Measurements from ENCODE around the gene ZSCAN1.

The ZSCAN1 gene, protein sequence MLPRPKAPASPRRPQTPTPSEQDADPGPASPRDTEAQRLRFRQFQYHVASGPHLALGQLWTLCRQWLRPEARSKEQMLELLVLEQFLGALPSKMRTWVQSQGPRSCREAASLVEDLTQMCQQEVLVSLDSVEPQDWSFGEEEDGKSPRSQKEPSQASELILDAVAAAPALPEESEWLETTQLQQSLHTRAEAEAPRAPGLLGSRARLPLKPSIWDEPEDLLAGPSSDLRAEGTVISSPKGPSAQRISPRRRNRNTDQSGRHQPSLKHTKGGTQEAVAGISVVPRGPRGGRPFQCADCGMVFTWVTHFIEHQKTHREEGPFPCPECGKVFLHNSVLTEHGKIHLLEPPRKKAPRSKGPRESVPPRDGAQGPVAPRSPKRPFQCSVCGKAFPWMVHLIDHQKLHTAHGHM

DNA sequence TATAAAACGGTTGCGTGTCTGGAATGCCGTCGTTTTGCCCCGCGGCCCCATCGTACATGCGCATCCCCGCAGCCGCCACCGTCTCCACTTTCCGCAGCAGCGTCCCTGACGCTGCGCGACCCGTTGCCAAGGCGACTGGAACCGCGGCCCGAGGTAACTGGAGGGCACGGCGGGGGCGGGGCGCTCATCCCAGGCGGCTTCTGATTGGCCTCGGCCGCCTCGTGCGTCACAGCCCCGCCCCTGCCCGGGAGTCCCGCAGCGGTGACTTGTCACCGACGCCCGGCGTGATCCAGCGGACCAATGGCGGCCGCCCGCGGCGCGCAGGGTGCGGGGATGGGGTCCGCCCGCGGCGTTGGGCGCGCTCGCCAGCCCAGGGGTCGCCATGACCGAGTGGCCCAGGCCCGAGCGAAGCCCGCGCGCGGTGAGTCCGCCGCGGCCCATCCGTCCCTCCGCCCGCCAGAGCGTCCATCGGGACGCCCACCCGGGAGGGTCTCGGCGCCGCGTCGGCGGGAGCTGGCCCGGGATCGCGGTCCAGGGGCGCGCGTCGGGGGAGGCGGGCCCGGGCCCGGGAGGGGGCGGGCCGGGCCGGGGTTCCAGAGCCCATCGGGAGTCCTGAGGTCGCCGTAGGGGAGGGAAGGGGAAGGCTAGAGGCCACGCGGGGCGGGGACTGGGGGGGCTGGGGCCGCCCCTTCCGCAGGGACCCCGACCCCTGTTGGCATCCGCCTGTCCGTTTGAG, at the start of gene ZSCAN1:
ZSCAN1 (plus strand) TSS at position 285 of the 736 bp plus-strand sequence. CDS start 3,812 bp downstream, outside the sequence.
- TF ChIP-seq, protein P1, sequence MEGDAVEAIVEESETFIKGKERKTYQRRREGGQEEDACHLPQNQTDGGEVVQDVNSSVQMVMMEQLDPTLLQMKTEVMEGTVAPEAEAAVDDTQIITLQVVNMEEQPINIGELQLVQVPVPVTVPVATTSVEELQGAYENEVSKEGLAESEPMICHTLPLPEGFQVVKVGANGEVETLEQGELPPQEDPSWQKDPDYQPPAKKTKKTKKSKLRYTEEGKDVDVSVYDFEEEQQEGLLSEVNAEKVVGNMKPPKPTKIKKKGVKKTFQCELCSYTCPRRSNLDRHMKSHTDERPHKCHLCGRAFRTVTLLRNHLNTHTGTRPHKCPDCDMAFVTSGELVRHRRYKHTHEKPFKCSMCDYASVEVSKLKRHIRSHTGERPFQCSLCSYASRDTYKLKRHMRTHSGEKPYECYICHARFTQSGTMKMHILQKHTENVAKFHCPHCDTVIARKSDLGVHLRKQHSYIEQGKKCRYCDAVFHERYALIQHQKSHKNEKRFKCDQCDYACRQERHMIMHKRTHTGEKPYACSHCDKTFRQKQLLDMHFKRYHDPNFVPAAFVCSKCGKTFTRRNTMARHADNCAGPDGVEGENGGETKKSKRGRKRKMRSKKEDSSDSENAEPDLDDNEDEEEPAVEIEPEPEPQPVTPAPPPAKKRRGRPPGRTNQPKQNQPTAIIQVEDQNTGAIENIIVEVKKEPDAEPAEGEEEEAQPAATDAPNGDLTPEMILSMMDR (conservative IDR thresholded peaks at IDR 0.05; ENCODE audit: low read length) = no peak
- peak within 1 kb of the TSS; percentile 33 for H3K4me3 ChIP-seq (ENCODE audit: low read length)
- DNase-seq (ENCODE audit: low read depth) = peak; percentile 58

DNA sequence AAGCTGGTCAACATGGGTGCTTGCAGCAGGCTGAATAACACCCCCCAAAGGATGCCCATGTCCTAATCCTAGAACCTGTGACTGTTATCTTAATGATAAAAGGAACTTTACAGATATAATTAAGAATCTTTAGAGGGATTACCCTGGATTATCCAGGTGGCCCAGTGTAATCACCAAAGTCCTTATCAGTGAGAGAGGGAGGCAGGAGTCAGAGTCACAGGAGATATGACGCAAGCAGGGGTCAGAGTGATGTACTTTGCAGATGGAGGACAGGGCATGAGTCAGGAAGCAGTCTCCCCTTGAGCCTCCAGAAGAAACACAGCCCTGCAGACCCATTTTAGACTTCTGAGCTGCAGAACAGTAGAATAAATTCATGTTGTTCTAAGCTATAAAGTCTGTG, 41.0 kb upstream of the ZSCAN1 start:
- no peak overlapping the region for H3K4me3 ChIP-seq (ENCODE audit: low read length)
- no peak for DNase-seq (ENCODE audit: low read depth)
- TF ChIP-seq, protein P1 (conservative IDR thresholded peaks at IDR 0.05; ENCODE audit: low read length) = no peak

DNA sequence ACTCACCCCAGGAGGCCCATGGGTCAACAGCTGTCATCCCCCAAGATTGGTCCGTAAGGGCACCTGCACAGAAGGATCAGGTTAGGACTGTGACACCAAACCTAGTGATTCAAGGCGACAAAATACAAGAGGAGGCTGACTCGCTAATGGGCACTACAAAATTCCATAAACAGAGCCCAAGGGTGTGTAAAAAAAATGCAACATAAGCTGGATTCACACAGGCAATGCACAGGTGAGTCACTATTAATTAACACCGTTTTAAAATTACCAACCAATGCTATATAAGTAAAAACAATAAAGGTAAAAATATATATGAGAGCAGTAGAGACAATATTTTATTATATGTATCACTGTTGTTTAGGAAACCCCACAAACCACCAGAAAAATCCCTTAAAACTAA, 33.1 kb upstream of the ZSCAN1 start:
- no peak overlapping the region for H3K4me3 ChIP-seq (ENCODE audit: low read length)
- TF ChIP-seq, protein P1 (conservative IDR thresholded peaks at IDR 0.05; ENCODE audit: low read length) = no peak
- no peak for DNase-seq (ENCODE audit: low read depth)

DNA sequence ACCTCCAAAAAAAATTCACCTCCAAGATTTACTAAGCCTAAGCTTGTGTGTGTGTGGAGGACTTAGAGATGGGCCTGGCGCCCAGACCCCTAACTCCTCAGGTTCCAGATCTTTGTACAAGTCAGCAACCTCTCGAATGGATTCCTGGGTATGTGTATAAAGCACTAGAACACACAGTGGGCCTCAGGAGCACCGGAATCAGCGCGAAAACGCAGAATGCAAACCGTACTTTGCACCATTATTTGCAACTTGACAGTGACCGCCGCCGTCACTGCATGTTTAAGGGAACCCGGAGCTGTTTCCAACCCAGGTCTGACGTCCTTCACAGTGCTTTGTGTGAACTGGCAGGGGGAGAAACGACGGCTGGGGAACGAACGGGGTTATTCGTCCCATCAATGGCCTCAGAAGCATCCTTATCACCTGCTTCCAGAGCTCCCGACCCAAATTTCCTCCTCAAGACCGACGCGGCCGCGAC, 31.9 kb upstream of the ZSCAN1 start:
- H3K4me3 ChIP-seq (ENCODE audit: low read length) = peak overlapping the region; percentile 86
- TF ChIP-seq, protein P1 (conservative IDR thresholded peaks at IDR 0.05; ENCODE audit: low read length) = no peak
- DNase-seq (ENCODE audit: low read depth) = peak; percentile 11

DNA sequence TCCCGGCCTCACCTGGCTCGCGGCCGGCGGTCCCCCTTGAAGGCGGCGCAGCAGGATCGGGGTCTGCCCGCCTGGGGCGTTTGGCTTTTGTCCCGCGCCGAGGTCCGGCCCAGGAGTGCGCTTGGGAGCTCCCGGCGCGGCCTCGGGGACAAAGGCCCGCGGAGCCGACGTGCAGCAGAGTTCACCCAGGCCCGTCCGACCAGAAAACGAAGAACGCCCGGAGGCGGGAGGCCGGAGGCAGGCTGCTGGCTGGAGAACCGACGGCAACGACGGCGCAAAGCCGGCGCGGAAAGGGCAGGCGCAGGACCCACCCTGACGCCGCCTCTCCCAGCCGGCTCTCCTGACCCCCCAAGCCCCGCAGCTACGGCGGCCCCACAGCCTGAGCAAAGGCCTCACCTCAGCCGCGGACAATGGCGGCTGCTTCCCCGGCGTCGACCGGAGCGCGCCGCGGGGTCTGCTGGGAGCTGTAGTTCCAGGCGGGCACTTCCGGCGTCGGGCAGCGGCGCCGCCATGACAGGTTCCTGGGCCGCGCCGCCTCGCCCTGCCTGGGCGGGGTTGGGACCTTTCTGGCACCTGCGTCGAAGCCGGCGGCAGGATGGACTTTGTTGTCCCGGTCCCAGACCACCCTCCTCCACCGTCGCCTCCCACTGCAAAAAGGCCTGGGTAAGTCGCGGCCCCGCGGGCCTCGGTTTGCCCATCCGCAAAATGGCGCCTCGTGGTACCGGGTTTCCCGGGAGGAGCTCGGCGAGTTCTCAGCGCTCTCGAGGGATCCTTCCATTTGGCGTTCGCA, 31.2 kb upstream of the ZSCAN1 start, which contains the start of gene ZNF606:
ZNF606 (minus strand) TSS at position 437 of the 790 bp plus-strand sequence. CDS start 1,501 bp downstream, outside the sequence.
- DNase-seq (ENCODE audit: low read depth) = peak; percentile 88
- TF ChIP-seq, protein P1 (conservative IDR thresholded peaks at IDR 0.05; ENCODE audit: low read length) = no peak
- peak within 1 kb of the TSS; percentile 86 for H3K4me3 ChIP-seq (ENCODE audit: low read length)

DNA sequence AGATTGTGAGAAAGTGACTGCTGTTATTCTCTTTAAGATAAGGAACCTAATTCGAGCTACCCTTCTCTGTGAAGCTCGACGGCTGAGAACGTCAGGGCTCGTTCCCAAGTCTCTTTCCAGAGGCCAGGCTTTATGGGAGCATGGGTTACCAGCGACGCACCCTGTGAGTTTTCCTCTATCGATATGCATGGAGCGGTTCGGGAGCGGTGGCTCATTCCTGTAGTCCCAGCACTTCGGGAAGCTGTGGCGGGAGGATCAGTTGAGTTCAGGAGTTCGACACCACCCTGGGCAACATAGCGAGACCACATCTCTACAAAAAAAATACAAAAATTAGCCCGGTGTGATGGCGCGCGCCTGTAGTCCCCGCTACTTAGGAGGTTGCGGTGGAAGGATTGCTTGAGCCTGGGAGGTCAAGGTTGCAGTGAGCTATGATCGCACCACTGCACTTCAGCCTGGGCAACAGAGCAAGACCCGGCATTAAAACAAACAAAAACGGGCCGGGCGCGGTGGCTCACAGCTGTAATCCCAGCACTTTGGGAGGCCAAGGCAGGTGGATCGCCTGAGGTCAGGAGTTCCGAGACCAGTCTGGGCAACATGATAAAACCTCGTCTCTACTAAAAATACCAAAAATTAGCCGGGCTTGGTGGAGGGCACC, 30.5 kb upstream of the ZSCAN1 start:
- TF ChIP-seq, protein P1 (conservative IDR thresholded peaks at IDR 0.05; ENCODE audit: low read length) = no peak
- peak overlapping the region; percentile 86 for H3K4me3 ChIP-seq (ENCODE audit: low read length)
- DNase-seq (ENCODE audit: low read depth) = no peak

Data from AG10803 (cell line).